ENCODE results near the gene IKBKE. TPM values are rescaled to one million over a fixed set of nuclear protein-coding genes. Genes with fewer than 3 reads are reported as not detected.

The IKBKE gene
- total and polyA plus RNA-seq, 4 donors: 4.3 to 10.3 (median 5.2) TPM

DNA sequence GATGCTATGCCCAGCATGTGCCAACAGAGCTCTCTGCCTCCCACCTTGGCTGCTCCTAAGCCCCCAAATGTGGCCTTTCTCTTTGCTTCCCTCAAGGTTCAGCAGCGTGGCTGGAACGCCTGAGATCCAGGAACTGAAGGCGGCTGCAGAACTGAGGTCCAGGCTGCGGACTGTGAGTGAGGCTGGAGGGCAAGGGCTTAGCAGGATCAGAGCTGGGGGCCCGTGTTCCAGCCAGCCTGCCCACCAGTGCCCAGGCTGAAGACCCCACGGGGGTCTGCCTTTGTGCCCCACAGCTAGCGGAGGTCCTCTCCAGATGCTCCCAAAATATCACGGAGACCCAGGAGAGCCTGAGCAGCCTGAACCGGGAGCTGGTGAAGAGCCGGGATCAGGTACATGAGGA is 14.6 kb downstream of the IKBKE start:
- WGBS, 2 donors: 94 to 95% methylated on average over 10 of the region's 10 CpGs
- H3K9me3 ChIP-seq (ENCODE audit: control insufficient read depth, low read length): no peaks in the 10 kb centered on the region
- H3K27ac ChIP-seq (ENCODE audit: low read depth in 1 of 2, low read length in 2 of 2): no peak overlapping the region
- H3K4me3 ChIP-seq (ENCODE audit: low read length in 2 of 2): no peak overlapping the region
- intact Hi-C loops (cut with DNase I): loop anchor here in 1 of 2 donors (10.0 kb wide), 1 partner anchor 180 kb away; no protein-coding TSS in a partner anchor
- H3K4me1 ChIP-seq (ENCODE audit: control insufficient read depth in 1 of 2, insufficient read depth in 2 of 2, low read length in 2 of 2): no peaks in the 10 kb centered on the region
- DNase-seq (peak in 1 of 2 donors; percentile 55), ATAC-seq (ENCODE audit: low FRiP score) (no peak)
- no peaks in the 10 kb centered on the region for H3K36me3 ChIP-seq (ENCODE audit: control insufficient read depth in 1 of 2, insufficient read depth in 2 of 2, low read length in 1 of 2)
- H3K27me3 ChIP-seq (ENCODE audit: control insufficient read depth in 1 of 2, insufficient read depth in 2 of 2, low read length in 1 of 2): no peaks in the 10 kb centered on the region

DNA sequence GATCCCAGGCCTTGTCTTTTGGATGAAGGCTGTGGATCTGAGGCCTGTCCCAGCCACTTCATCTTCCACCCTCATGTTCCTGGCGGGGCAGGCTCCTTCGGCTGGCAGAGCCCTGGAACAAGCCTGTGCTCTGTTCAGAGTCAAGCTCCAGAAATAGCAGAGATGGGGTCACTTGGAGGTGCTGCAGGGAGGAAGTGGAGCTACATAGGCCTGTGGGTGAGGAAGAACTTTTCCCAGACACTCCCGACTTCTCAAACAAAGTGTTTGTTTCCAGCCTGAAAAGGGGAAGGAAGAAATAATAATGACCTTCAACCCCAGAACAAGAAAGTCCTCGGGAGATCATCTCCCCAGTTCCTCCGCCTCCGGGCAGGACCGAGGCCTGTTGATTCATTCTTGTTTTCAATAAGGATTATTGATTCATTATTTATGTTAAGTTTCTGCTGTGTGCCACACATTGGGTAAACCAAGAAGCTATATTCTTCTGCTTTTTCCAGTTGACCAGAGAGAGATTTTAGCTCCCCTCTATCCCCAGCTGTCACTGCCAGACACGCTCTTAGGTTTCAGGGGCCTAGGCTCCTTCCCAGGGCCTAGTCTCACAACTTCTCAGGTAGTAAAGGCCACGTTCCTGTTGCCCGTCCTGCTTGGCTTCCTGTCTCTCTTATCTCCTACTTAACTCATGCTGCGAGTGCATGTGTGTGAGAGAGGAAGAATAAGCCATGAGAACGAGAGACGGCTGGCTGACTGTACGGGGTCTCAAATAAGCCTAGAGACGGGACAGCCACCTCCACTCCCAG is 16.9 kb downstream of the IKBKE start:
- Histone ChIP-seq H3K36me3 (ENCODE audit: control insufficient read depth in 1 of 2, insufficient read depth in 2 of 2, low read length in 1 of 2) (no peaks in the 10 kb centered on the region), H3K4me1 (ENCODE audit: control insufficient read depth in 1 of 2, insufficient read depth in 2 of 2, low read length in 2 of 2) (no peaks in the 10 kb centered on the region), H3K27me3 (ENCODE audit: control insufficient read depth in 1 of 2, insufficient read depth in 2 of 2, low read length in 1 of 2) (no peaks in the 10 kb centered on the region), H3K9me3 (ENCODE audit: control insufficient read depth, low read length) (no peaks in the 10 kb centered on the region), H3K4me3 (ENCODE audit: low read length in 2 of 2) (no peak overlapping the region), H3K27ac (ENCODE audit: low read depth in 1 of 2, low read length in 2 of 2) (no peak overlapping the region)
- intact Hi-C loops (cut with DNase I): loop anchor here in 1 of 2 donors (10.0 kb wide), 1 partner anchor 178 kb away; no protein-coding TSS in a partner anchor
- ATAC-seq (ENCODE audit: low FRiP score) (no peak), DNase-seq (peak in 1 of 2 donors; percentile 45)
- 80 to 81% methylated on average over 15 of the region's 15 CpGs for WGBS, 2 donors

DNA sequence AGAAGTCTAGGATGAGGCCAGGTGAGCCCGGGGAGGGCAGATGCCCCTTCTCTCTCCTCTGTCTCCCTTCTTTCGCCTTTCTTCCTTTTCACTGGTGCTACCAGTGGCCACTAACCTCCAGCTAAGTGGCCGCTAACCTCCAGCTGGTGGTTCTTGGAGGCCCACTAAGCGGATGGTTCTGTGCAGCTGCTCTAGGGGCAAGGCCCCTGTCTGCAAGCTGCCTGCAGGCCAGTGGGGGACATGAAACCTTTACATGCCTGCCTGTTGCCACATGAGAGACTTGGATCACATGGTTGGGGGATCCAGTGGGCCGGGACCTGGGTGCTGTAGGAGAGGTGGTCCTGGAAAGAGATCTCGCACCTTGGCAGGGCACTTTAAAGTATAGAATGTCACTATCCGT is 17.7 kb downstream of the IKBKE start:
- Histone ChIP-seq H3K4me3 (ENCODE audit: low read length in 2 of 2) (no peak overlapping the region), H3K4me1 (ENCODE audit: control insufficient read depth in 1 of 2, insufficient read depth in 2 of 2, low read length in 2 of 2) (no peaks in the 10 kb centered on the region), H3K27me3 (ENCODE audit: control insufficient read depth in 1 of 2, insufficient read depth in 2 of 2, low read length in 1 of 2) (no peaks in the 10 kb centered on the region), H3K36me3 (ENCODE audit: control insufficient read depth in 1 of 2, insufficient read depth in 2 of 2, low read length in 1 of 2) (no peaks in the 10 kb centered on the region), H3K9me3 (ENCODE audit: control insufficient read depth, low read length) (no peaks in the 10 kb centered on the region), H3K27ac (ENCODE audit: low read depth in 1 of 2, low read length in 2 of 2) (no peak overlapping the region)
- DNase-seq (no peak), ATAC-seq (ENCODE audit: low FRiP score) (no peak)
- 94 to 95% methylated on average over 7 of the region's 7 CpGs for WGBS, 2 donors
- intact Hi-C loops (cut with DNase I): loop anchor here in 1 of 2 donors (10.0 kb wide), 1 partner anchor 177 kb away; no protein-coding TSS in a partner anchor

DNA sequence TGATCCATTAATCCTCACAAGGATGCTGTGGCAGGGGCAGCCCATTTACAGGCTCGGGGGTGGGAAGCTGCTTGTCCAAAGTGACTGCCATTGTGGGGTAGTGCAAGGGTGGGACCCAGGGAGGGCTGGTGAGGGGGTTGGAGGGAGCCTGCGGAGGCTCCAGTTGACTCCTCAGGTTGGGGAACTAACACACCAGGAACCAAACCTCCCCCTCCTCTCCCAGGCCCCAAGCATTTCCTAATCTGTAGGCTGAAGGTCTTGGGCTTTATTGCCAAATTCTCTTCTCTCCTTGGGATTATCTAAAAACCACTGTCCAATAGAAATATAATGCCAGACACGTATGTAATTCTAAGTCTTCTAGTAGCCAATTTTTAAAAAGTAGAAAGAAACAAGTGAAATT is 18.2 kb downstream of the IKBKE start:
- DNase-seq (no peak), ATAC-seq (ENCODE audit: low FRiP score) (no peak)
- intact Hi-C loops (cut with DNase I): loop anchor here in 1 of 2 donors (10.0 kb wide), 1 partner anchor 176 kb away; no protein-coding TSS in a partner anchor
- Histone ChIP-seq H3K27me3 (ENCODE audit: control insufficient read depth in 1 of 2, insufficient read depth in 2 of 2, low read length in 1 of 2) (no peaks in the 10 kb centered on the region), H3K4me1 (ENCODE audit: control insufficient read depth in 1 of 2, insufficient read depth in 2 of 2, low read length in 2 of 2) (no peaks in the 10 kb centered on the region), H3K4me3 (ENCODE audit: low read length in 2 of 2) (no peak overlapping the region), H3K27ac (ENCODE audit: low read depth in 1 of 2, low read length in 2 of 2) (no peak overlapping the region), H3K36me3 (ENCODE audit: control insufficient read depth in 1 of 2, insufficient read depth in 2 of 2, low read length in 1 of 2) (no peaks in the 10 kb centered on the region), H3K9me3 (ENCODE audit: control insufficient read depth, low read length) (no peaks in the 10 kb centered on the region)
- 85 to 90% methylated on average over 3 of the region's 3 CpGs for WGBS, 2 donors

DNA sequence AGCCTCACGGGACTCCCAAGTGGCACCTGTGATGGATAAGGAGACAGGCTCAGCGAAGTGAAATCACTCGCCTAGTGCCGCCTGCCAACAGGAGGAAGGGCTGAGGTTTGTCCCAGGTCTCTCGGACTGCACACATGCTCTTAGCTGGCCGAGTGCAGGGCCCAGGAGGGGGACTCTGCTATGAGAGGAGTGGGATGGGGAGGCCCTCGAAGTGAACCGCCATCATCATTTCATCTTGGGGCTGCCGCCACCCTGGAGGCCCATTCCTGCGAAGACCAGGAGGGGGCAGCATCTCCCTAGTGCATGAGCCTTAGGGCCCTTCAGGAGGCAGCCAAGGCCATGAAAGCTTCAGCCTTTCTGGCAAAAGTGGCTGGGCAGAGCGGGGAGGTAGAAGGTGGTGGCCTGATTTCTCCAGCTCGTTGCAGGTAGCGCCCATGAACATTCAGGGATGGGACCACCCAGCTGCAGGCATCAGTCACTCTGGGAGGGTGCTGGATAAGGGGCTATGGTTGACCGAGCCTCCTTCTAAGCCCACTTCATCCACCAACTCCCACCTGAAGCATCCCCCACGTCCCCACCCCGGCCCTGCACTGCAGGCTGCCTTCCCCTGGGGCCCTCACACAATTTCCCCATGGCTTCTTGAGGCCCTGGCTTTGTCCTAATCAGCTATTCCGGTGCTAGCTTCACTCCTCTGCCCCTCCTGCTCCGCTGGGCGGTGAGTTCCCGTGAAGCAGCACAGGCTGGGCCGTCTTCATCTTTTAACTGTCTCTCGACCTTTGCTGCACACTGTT is 19.9 kb downstream of the IKBKE start:
- H3K27me3 ChIP-seq (ENCODE audit: control insufficient read depth in 1 of 2, insufficient read depth in 2 of 2, low read length in 1 of 2): no peaks in the 10 kb centered on the region
- intact Hi-C loops (cut with DNase I): loop anchor here (1.0 to 10.0 kb wide), 6 partner anchors 52 to 422 kb away; partner anchors contain the start of gene MAPKAPK2 (in 1 of the 2)
- peak; percentile 80 to 93 for DNase-seq
- WGBS, 2 donors: 53 to 55% methylated on average over 22 of the region's 22 CpGs
- no peak overlapping the region for H3K27ac ChIP-seq (ENCODE audit: low read depth in 1 of 2, low read length in 2 of 2)
- H3K36me3 ChIP-seq (ENCODE audit: control insufficient read depth in 1 of 2, insufficient read depth in 2 of 2, low read length in 1 of 2): no peaks in the 10 kb centered on the region
- H3K4me3 ChIP-seq (ENCODE audit: low read length in 2 of 2): no peak overlapping the region
- peak; percentile 88 for ATAC-seq (ENCODE audit: low FRiP score)
- H3K9me3 ChIP-seq (ENCODE audit: control insufficient read depth, low read length): no peaks in the 10 kb centered on the region
- H3K4me1 ChIP-seq (ENCODE audit: control insufficient read depth in 1 of 2, insufficient read depth in 2 of 2, low read length in 2 of 2): no peaks in the 10 kb centered on the region

DNA sequence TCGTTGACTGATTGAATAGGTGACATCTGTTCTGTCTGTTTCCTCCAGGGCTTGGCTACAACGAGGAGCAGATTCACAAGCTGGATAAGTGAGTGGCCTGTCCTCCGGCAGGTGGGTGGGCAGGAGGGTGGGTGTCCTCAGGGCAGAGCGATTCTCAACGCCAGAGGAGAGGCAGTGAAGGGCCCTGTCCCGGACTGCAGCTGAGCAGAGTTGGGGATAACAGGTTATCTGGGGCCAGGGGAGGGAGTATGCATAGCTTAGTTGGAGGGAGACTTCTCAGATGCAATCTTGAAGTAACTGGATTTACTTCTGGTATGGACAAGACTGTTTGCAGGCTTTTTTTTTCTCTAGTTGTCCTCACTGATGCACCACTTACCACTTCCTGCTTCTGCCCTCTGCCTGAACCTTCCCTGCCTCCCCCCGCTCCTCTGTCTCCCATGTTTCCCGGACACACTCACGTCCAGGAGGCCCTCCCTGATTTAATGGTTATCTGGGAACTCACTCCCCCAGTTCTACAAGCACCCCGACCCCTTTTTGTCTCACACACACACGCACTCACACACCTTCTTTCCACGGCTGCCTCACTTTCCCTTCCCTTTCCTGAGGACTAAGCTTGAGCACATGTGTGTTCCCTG is 20.6 kb downstream of the IKBKE start:
- no peak overlapping the region for H3K4me3 ChIP-seq (ENCODE audit: low read length in 2 of 2)
- no peaks in the 10 kb centered on the region for H3K27me3 ChIP-seq (ENCODE audit: control insufficient read depth in 1 of 2, insufficient read depth in 2 of 2, low read length in 1 of 2)
- H3K9me3 ChIP-seq (ENCODE audit: control insufficient read depth, low read length): no peaks in the 10 kb centered on the region
- WGBS, 2 donors: 91 to 92% methylated on average over 12 of the region's 12 CpGs
- H3K4me1 ChIP-seq (ENCODE audit: control insufficient read depth in 1 of 2, insufficient read depth in 2 of 2, low read length in 2 of 2): no peaks in the 10 kb centered on the region
- ATAC-seq (ENCODE audit: low FRiP score) (no peak), DNase-seq (no peak)
- intact Hi-C loops (cut with DNase I): loop anchor here (1.0 to 10.0 kb wide), 5 partner anchors 51 to 421 kb away; partner anchors contain the start of gene MAPKAPK2 (in 1 of the 2)
- H3K27ac ChIP-seq (ENCODE audit: low read depth in 1 of 2, low read length in 2 of 2): no peak overlapping the region
- no peaks in the 10 kb centered on the region for H3K36me3 ChIP-seq (ENCODE audit: control insufficient read depth in 1 of 2, insufficient read depth in 2 of 2, low read length in 1 of 2)

DNA sequence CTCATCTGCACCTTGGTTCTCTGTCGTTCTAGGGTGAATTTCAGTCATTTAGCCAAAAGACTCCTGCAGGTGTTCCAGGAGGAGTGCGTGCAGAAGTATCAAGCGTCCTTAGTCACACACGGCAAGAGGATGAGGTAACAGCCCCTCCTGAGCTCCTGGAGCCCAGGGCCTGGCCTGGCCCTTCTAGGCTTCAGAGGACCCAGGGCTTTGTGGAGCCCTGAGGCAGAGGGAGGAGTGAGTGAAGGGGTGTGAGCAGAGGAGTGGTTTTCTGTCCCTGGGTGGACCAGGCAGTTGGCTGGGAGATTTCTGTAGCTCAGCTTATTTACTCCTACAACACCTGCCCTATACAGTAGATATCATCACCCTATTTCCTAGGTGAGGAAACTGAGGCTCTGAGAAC is 21.3 kb downstream of the IKBKE start:
- H3K4me3 ChIP-seq (ENCODE audit: low read length in 2 of 2): no peak overlapping the region
- DNase-seq: no peak
- no peaks in the 10 kb centered on the region for H3K27me3 ChIP-seq (ENCODE audit: control insufficient read depth in 1 of 2, insufficient read depth in 2 of 2, low read length in 1 of 2)
- H3K36me3 ChIP-seq (ENCODE audit: control insufficient read depth in 1 of 2, insufficient read depth in 2 of 2, low read length in 1 of 2): no peaks in the 10 kb centered on the region
- H3K27ac ChIP-seq (ENCODE audit: low read depth in 1 of 2, low read length in 2 of 2): no peak overlapping the region
- no peaks in the 10 kb centered on the region for H3K4me1 ChIP-seq (ENCODE audit: control insufficient read depth in 1 of 2, insufficient read depth in 2 of 2, low read length in 2 of 2)
- WGBS, 2 donors: 93 to 94% methylated on average over 4 of the region's 4 CpGs
- intact Hi-C loops (cut with DNase I): loop anchor here (2.0 to 10.0 kb wide), 4 partner anchors 51 to 421 kb away; partner anchors contain the start of gene MAPKAPK2 (in 1 of the 2)
- no peak for ATAC-seq (ENCODE audit: low FRiP score)
- no peaks in the 10 kb centered on the region for H3K9me3 ChIP-seq (ENCODE audit: control insufficient read depth, low read length)

DNA sequence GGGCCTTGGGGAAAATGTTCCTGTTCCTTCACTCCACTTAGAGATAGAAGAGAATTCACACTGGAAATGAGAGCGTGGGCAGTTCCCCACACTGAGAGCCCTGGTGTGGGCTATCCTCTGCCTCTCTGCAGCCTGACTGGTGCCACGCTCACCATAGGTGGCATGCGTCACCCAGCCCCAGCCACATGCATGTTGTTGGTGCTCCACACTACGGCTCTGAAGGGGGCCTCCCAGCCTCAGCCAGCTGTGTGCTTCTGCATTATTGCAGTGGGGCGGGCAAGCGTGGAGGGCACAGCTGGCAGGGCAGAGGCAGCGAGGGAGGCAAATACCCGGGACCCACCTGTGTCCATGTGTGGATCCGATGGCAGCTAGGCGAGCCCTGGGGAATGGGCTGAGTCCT is 22.3 kb downstream of the IKBKE start:
- H3K36me3 ChIP-seq (ENCODE audit: control insufficient read depth in 1 of 2, insufficient read depth in 2 of 2, low read length in 1 of 2): no peaks in the 10 kb centered on the region
- 96 to 99% methylated on average over 10 of the region's 10 CpGs for WGBS, 2 donors
- no peaks in the 10 kb centered on the region for H3K27me3 ChIP-seq (ENCODE audit: control insufficient read depth in 1 of 2, insufficient read depth in 2 of 2, low read length in 1 of 2)
- no peaks in the 10 kb centered on the region for H3K9me3 ChIP-seq (ENCODE audit: control insufficient read depth, low read length)
- H3K27ac ChIP-seq (ENCODE audit: low read depth in 1 of 2, low read length in 2 of 2): no peak overlapping the region
- ATAC-seq (ENCODE audit: low FRiP score) (no peak), DNase-seq (no peak)
- no peaks in the 10 kb centered on the region for H3K4me1 ChIP-seq (ENCODE audit: control insufficient read depth in 1 of 2, insufficient read depth in 2 of 2, low read length in 2 of 2)
- no peak overlapping the region for H3K4me3 ChIP-seq (ENCODE audit: low read length in 2 of 2)
- intact Hi-C loops (cut with DNase I): loop anchor here in 1 of 2 donors (5.0 to 10.0 kb wide), 3 partner anchors 50 to 420 kb away; partner anchors contain the start of gene MAPKAPK2
